GM21381 (cell line): ENCODE data around the gene CNN2.
"Not testable (repeated sequence)": the region's sequence is repeated elsewhere in the genome, so short reads cannot be mapped to it uniquely, and the experiment has no call there.

Source experiments
- ATAC-seq: cut with Tn5 transposase; IDR thresholded peaks from one replicate; pipeline ENCODE4 v1.9.1; 2021; ENCODE audit warnings: mild to moderate bottlenecking, moderate library complexity; ENCODE audit not compliant: unreplicated experiment

CNN2 gene

DNA sequence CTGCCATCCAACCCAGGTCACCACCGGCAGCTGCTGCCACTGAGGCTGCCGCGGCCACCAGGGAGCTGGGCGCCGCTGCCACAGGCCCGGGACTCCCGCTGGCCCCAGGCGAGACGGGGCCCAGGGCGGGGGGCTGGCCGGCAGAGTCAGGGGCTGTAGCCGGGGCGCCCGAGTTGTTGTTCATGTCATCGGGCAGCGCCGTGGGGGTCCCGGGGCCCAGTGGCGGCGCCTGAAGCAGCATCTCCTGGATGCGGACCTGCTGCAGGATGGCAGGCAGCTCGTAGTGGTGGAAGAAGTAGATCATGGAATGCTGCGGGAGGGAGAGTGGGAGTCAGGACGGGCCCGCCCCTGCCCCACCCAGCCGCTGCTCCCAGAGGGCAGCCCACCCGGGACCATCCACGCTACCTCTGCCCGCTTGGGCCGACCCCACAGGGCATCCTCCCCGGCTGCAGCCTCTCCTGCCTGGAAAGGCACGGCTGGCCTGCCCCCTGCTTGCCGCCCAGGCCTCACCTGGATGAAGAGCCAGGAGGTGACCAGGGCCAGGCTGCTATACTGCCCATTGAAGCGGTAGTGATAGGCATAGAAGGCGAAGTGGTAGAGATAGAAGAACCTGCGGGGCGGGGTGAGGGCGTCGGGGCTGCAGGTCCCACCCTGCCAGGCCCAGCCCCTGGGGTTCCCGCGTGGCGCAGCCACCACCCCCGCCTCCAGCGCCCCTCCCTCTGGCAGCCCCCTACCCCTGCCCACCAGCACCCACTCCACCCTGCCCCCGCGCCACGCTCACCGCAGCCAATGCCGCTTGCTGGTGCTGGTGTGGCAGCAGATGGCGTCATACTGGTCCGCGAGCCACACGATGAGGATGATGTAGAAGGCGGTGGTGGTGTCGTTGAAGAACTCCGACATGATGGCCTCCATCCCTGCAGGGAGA, 15.6 kb upstream of the CNN2 start:
- no peak for ATAC-seq

DNA sequence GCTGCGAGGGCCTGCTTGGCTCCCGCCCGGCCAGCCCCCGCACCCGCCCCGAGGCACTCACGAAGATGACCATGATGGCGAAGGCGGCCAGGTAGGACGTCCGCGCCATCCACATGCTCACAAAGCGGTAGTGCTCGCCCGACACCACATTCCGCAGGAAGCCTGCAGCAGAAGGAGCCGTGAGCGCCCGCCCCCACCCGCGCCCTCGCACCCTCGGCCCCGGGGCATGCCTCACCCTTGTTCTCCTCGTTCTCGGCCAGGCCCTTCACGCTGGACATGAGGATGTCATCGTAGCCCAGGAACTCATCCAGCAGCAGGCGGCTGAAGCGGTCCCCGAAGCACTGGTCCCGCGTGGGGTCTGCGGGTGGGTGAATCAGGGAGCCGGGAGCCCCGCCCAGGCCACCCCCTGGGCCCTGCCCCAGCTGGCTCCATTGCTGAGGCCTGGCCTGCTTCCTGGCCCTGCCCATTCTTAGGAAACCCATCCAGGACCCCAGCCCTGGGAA, 14.5 kb upstream of the CNN2 start:
- no peak for ATAC-seq

DNA sequence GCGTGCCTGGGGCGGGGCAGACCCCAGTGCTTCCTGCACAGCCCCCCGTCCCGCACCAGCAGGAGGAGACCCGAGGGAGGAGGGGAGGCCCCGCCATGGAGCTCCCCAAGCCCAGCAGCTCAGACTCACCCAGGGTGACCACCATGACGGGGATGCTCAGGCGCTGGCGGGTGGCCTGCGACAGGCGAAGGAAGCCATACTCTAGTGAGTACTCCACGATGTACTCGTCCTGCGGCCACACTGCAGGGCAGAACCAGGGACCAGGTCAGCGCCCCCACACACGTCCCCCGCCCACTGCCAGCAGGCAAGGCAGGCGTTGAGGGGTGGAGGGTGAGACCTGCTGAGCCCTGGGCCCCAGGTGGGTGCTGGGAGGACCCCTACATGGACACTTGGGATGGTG, 14.1 kb upstream of the CNN2 start:
- ATAC-seq: no peak

DNA sequence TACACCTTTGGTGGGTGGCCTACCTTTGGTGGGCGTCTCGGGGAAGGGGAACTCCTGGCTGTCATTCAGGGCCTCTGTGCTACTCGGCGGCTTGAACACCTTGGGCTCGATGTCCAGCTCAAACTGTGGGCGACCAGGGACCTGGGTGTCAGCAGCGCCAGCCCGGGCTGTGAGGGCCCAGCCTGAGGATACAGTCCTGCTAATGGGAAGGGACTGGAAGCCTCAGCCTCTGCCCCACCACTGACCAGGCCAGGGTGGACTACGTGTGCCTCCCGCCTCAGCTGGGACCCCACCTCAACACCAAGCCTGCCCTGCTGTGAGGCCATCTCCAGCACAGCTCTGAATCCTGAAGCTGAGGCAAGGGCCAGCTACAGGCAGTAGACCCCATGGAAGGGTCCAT, 13.2 kb upstream of the CNN2 start:
- no peak for ATAC-seq

DNA sequence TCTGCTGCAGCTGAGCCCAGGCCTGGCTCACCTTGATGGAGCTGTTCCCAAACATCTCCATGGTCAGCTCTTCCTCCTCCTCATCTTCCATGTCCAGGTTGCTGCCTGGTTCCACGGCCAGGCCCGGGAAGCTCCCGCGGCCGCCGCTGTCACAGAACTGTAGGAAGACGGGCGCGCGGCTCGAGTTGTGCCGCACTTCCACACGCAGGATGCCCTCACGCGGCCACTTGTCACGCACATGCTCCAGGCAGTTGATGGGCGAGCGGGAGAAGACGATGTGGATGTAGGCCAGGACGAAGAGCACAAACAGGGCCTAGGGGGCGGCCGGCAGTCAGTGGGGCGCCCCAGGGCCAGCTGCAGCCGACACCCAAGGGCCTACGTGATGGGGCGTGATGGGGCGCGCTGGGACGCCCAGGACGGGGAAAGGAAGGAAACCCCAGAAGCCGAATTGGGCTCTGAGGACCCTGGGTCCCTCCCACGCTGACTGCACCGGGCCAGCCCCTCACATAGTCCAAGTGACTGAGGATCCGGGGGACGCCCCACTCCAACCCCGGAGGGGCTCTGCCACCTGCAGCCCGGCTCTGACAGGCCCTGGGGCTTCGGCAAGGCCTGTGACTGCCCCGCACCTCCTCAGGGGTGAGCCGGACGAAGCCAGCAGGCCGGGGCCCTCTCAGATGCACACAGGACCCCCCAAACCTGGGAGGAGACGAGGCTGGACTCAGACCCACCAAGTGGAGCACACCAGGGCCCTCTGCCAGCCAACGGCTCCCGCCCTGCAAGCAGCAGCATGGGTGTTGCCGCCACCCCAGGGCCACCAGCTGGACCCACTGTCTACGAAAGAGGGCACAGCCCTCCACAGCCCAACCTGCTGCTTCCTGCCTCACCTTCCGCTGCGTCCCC, 12.0 kb upstream of the CNN2 start:
- ATAC-seq: no peak

DNA sequence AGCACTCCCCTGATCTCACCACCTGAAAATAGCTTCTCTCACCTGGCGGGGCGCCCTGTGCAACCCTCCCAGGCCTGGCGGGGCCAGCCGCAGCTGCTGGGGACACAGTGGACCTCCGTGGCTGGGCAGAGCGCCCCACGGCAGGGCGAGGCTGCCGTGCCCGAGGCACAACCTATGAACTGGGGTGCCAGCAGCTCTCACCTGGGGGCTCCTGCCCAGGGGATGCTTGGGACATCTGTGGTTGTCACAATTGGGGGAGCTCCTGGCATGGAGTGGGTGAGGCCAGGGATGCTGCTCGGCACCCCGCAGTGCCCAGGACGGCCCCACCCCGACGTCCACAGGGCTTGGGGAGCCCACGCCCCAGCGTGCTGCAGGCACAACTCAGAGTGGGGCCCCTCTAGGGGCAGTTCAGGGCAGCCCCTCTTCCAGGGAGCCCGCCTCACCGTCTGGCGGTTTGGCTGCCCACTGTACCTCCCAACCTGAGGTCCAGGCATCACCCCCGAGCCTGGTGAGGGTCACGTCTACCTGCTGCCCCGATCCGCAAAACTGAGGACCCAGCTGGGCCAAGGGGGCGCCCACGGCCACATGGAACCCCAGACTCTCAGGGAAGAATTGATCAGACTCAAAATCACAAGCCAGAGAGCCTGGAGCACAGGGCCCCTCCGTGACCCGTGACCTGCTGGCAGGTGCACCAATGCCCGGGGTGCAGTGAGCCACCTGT, 11.2 kb upstream of the CNN2 start:
- ATAC-seq: no peak

DNA sequence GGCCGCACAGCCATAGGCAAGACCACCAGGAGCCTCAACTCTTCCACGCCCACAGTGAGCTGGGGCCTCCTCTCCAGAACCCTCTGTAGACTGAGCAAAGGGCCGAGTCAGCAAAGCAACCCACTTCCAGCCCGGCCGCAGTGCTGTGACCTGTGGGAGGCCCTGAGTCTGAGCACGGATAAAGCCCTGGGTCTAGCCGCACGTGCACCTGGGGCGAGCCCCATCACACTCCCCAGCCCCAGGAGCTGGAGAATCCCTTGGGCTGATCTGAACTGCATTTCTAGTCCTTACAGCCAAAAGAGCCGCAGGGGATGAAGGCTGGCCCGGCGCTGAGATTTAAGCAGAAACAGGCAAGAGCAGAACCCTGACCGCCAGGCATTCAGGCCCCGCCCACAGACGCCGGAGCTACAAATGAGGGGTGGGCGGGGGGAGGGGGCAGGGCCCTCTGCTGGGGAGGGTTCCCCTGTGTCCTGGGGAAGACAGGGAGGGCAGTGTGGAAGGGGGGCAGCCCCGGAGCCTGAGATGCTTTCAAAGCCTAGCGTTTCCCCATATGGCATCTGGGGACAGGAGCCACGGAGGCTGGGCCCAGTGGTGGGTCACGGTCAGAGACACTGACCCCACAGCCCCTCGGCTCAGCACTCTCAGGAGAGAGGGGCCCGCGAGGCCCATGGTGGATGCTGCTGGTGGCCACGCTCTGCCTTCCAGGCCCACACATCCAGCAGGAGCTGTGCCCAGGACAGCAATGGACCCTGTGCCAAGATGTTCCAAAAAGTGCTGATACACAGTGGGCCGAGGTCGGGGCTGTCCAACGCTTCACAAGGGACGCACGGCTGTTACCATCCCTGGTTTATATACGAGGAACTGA, 10.4 kb upstream of the CNN2 start:
- no peak for ATAC-seq

DNA sequence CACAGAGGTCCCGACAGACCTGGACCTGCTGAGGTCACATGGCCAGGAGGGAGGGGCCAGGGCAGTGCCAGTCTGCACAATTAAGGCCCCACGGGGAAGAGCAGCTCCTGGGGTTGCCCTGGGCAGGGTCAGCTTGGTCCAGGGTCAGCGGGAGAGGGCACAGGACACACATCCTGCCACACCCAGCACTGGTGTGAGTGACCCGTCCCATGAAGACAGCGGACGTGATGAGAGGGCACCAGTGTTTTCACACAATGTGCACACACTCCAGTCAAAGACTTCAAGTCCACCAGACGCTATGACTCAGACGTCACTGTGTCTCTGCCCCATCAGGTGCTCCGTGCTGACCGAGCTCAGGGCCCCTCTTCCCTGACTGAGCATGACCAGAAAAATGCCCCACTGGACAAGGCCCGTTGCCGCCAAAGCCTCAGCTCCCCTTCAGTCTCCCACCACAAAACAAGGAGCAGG, 9.7 kb upstream of the CNN2 start:
- no peak for ATAC-seq

DNA sequence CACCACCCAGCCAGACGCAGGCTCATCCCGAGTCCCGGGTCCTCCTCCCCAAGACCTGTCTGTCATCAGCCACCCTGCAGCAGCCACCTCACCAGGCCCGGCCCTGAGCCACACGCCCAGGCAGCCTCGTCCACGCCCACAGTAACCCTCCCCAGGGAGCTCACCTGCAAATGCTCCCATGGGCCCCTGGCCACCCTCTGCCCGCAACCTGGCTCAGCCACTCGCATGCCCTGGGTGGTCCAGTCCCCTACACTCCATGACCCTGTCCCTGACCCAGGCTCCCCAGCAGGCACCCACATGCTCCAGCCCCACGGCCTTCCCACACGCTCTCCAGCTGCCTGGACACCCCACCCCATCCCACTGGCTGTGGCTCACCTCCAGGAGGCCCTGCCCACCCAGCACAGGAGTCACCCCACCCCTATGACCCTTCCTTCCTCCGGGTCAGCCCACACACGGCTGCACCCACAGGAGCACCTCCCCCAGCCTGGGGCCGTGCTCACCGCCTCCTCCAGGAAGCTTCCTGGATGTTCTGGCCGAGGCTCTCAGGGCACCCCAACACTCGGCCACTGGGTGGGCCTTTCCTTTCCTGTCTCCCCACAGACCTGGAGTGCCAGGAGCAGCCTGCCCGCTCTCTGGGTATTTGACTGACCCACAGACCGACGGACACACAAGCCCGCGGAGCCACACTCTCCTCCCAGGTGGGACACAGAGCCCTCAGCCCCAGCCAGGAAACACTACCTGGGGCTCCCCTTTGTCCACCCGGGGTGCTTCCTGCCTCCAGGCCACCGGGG, 9.1 kb upstream of the CNN2 start:
- ATAC-seq: no peak

DNA sequence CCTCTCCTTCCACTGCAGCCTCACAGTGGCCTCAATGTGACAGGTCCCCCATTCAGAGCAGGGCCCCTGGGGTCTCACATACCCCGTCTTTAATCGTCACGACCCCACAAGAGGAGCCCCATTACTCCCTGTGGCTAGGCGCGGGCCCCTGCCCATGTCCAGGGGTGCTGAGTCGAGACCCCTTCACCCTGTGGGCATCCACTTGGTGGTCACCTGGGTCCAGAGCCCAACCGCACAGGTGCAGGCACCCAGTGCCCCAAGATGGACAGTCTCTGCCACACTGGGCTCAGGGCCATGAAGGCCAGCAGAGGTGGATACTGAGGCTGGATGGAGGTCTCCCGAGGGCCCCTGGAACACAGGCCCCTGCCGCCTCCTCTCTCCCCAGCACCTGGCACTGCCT, 8.5 kb upstream of the CNN2 start:
- ATAC-seq: no peak

DNA sequence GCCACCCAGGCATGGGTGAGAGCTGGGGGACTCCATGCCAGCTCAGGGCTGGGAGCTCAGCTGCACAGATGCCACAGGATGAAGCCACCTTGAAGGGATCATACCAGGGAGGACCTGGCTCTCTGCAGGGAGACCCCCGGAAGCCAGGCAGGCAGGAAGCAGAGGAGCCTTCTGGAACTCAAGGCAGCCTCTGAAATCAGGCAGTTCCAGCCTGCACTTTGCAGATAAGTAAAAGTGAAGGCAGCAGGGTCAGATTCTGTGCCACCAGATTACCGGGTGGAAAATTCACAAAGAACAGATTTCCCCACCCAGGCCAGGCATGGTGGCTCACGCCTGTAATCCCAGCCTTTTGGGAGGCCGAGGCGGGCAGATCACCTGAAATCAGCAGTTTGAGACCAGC, 8.0 kb upstream of the CNN2 start:
- ATAC-seq: no peak

DNA sequence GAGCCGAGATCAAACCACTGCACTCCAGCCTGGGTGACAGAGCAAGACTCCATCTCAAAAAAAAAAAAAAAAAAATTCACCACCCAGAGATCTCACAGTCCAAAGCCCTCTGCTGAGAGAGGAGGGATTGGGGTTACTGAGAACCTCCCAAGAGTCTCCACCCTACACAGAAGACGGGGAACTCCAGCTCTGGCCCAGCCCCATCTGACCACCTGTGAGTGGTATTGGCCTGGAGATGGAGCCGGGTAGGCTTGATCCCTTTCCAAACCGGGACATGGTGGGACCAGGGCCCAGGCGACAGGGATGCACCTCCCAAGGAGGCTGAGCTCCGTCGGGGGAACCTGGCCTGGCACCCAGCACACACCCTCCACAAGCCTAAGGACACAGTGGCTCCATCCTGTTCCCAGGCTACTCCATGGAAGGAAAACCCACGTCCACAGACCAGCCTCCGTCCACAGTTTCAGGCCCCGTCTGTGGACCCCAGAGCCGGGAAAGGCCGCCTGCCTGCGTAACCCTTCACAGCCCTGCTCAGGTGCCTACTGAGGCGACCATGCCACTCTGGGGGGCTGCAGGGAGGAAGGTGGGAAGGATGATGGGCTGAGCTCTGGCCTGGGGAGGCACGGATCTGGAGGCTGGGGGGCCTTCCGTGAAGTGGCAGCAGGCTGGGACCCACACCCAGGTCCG, 7.3 kb upstream of the CNN2 start:
- ATAC-seq: no peak

DNA sequence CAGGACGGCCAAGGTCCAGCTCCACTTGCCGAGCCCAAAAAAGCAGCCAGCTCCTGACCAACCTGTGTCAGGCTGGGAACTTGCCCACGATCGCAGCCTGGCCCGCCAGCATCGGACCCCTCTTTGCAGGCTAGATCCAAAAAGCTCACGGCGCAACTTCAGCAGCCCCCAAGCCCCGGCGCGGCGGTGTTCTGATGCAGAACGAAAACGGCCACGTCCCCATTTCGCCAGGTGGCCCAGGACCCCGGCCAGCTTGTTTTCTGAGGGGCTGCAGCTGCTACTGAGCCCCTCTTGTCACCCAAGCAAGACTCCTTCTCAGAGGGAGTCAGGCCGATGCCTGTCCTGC, 6.8 kb upstream of the CNN2 start:
- no peak for ATAC-seq

DNA sequence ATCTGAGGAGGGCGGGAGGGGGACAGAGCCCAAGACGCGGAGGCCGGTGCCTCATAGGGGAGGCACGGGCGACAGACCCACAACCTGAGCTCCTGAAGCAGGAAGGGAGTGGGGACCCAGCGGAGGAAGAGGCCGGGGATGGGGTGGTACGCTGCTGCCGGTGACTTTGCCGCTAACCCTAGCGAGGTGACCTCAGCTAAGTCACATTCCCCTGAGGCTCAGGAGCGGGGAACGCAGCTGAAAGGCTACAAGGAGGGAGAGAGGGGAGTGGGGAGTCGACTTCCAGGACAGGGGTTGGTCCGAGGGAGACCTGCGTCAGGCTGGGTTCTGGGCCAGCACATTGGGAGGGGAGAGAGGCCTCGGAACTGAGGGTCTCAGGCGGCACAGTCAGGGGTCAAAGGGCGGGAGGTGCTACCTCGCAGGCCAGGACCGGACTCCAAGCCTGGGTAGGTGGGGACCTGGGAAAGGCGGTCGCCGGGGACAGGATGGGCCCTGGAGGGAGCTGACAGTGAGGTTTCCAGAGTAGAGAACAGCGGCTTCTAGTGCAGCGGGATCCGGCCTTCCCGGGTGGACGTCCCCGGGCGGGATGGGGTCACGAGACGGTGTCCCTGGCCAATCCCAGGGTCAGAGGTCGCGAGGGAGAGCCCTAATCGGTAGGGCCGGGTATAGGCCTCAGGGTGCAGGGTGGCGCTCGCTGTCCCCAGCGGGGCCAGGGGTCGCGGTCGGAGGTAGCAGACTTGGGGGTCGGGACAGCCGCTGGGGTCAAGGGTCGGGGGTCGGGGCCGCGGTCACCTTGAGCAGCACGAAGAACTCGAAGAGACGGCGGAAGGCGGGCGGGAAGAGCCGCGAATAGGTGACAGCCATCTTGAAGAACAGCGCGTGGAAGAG, 6.2 kb upstream of the CNN2 start:
- no peak for ATAC-seq

DNA sequence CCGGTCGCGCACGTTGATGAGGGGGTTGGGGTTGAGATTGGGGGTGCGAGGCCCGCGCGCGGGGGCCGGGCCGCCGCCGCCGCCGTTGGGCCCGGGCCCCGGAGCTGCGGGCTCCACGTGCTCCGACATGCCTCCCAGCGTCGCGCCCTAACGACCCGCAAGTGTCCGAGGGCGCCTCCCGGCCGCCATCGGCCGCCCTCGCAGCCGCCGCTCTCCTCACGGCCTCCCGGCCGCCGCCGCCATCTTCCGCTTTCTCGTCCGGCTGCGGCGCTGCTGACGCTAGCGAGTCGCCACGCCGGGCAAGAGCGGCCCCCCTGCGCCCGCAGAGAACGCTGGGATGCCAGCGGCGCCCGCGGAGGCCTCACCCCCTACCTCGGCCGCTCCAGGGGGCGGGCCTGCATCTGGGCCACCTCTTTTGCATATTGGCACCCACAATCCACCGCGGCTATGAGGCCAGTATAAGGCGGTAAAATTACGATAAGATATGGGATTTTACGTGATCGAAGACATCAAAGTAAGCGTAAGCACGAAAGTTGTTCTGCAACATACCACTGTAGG, 5.5 kb upstream of the CNN2 start, which contains the start of gene TMEM259:
TMEM259 (minus strand) TSS at position 256 of the 558 bp plus-strand sequence; CDS start at position 129, 127 bp downstream.
- peak; percentile 74 for ATAC-seq

DNA sequence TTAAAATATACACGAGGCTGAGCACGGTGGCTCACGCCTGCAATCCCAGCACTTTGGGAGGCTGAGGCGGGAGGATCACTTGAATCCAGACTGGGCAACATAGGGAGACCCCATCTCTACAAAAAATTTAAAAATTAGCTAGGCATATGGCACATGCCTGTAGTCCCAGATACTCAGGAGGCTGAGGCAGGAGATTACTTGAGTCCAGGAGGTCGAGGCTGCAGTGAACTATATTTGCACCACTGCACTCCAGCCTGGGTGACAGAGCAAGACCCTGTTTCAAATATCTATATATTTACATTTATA, 2.6 kb upstream of the CNN2 start:
- not testable (repeated sequence) for ATAC-seq

DNA sequence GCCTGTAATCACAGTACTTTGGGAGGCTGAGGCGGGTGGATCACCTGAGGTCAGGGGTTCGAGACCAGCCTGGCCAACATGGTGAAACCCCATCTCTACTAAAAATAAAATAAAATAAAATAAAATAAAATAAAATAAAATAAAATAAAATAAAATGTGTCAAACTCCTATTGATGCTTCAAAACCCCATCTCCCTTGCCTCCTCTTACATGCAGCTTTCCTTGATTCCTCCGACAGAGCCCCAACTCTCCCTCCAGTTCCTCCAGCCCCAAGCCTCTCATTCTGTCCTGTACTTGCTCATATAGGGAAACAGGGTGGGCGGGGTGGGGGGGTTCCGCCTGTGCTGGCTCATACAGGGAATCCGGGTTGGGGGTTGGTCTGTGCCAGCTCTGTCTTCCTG, 1.3 kb upstream of the CNN2 start:
- not testable (repeated sequence) for ATAC-seq
